H1 (cell line): ENCODE data around the gene C1orf52. TPM values are rescaled to one million over a fixed set of nuclear protein-coding genes. Genes with fewer than 3 reads are reported as not detected.

Experiments used
- CTCF ChIA-PET: fragments of 300-600 bp; sonication (Branson Sonifier 250); formaldehyde crosslinking; loops from one replicate; lab custom pipeline; 2021; ENCODE audit not compliant: partially characterized antibody; lab: Charles Lee
- POLR2A ChIA-PET: fragments of 300-600 bp; sonication (Branson Sonifier 250); formaldehyde crosslinking; loops from one replicate; lab custom pipeline; 2021; ENCODE audit warnings: inconsistent platforms; ENCODE audit not compliant: partially characterized antibody; lab: Charles Lee
- DNase-seq, 2 experiments: peaks; one replicate each; pipeline versions ENCODE4 v3.0.0 to v3.0.0-alpha.2; 2010 to 2022; ENCODE audit warnings: low spot score in 2 of 2, low read depth in 1 of 2, mixed read lengths in 1 of 2
- FAIRE-seq: peaks from 2 replicates; lab custom pipeline; 2011; peaks lifted over from hg19 to GRCh38; lab: Jason Lieb, UNC
- H2AFZ ChIP-seq: 2 replicates; pipeline ENCODE4 v1.8.1; 2012; ENCODE audit warnings: low read length, inconsistent platforms
- H2AK5ac ChIP-seq: 2 replicates; pipeline ENCODE4 v1.6.1; 2013; ENCODE audit warnings: low read depth, low read length
- H2BK120ac ChIP-seq: replicated peaks from 2 replicates; pipeline ENCODE3; 2013; ENCODE audit warnings: low read depth, low read length, inconsistent platforms
- H2BK12ac ChIP-seq: 2 replicates; pipeline ENCODE4 v1.6.1; 2013; ENCODE audit warnings: low read depth, low read length
- H2BK15ac ChIP-seq: 2 replicates; pipeline ENCODE4 v1.6.1; 2013; ENCODE audit warnings: low read length
- H2BK20ac ChIP-seq: 2 replicates; pipeline ENCODE4 v1.6.1; 2013; ENCODE audit warnings: low read length
- H2BK5ac ChIP-seq: 2 replicates; pipeline ENCODE4 v1.6.1; 2013; ENCODE audit warnings: low read depth, low read length
- H3K14ac ChIP-seq: 2 replicates; pipeline ENCODE4 v1.6.1; 2013; ENCODE audit warnings: inconsistent platforms; ENCODE audit not compliant: insufficient read length
- H3K18ac ChIP-seq: 2 replicates; pipeline ENCODE4 v1.6.1; 2013; ENCODE audit warnings: low read length; ENCODE audit errors: extremely low read depth
- H3K23ac ChIP-seq: 2 replicates; pipeline ENCODE4 v1.6.1; 2013; ENCODE audit warnings: inconsistent platforms; ENCODE audit not compliant: insufficient read length
- H3K23me2 ChIP-seq: 2 replicates; pipeline ENCODE4 v1.6.1; 2013; ENCODE audit warnings: low read depth, low read length
- H3K27ac ChIP-seq: 2 replicates; pipeline ENCODE4 v1.6.1; 2011; ENCODE audit warnings: low read depth, low read length, inconsistent platforms
- H3K27me3 ChIP-seq, 4 experiments: replicated peaks in 1 of 4; 1 replicate in 1 of 4; 2 replicates in 3 of 4; pipeline versions ENCODE4 v1.6.1 to v1.8.1; 2011 to 2013; ENCODE audit warnings: low read length in 3 of 4, mild to moderate bottlenecking in 3 of 4, inconsistent platforms in 2 of 4, mixed read lengths in 2 of 4, moderate library complexity in 1 of 4; ENCODE audit not compliant: control insufficient read depth in 3 of 4, insufficient read depth in 3 of 4; ENCODE audit errors: extremely low read depth in 1 of 4
- H3K36me3 ChIP-seq, 4 experiments: 2 replicates each; pipeline versions ENCODE4 v1.6.1 to v1.8.1; 2011 to 2013; ENCODE audit warnings: mild to moderate bottlenecking in 4 of 4, low read length in 3 of 4, moderate library complexity in 2 of 4, control low read depth in 1 of 4, inconsistent platforms in 1 of 4; ENCODE audit not compliant: insufficient read depth in 4 of 4, control insufficient read depth in 2 of 4
- H3K4ac ChIP-seq: replicated peaks from 2 replicates; pipeline ENCODE3; 2013; ENCODE audit warnings: low read length, low read depth, mixed read lengths, inconsistent platforms; ENCODE audit not compliant: insufficient read length
- H3K4me1 ChIP-seq, 4 experiments: replicated peaks in 1 of 4; 1 replicate in 1 of 4; 2 replicates in 3 of 4; pipeline versions ENCODE4 v1.6.1 to v1.8.1; 2011 to 2013; ENCODE audit warnings: low read length in 3 of 4, inconsistent platforms in 2 of 4, mixed read lengths in 1 of 4; ENCODE audit not compliant: insufficient read depth in 4 of 4, control insufficient read depth in 3 of 4
- H3K4me2 ChIP-seq, 2 experiments: 2 replicates each; pipeline versions ENCODE4 v1.6.1 to v1.8.1; 2011 to 2013; ENCODE audit warnings: low read depth in 2 of 2, low read length in 2 of 2, control low read depth in 1 of 2, inconsistent platforms in 1 of 2, mild to moderate bottlenecking in 1 of 2; ENCODE audit not compliant: insufficient read depth in 1 of 2
- H3K4me3 ChIP-seq, 4 experiments: fragments of 200-600, 300-600 bp in 1 of 4; sonication (generic), shearing (Covaris generic), sonication (Bioruptor Twin) in 1 of 4; 2 replicates each; pipeline versions ENCODE4 v1.5.1 to v1.8.1; 2011 to 2016; ENCODE audit warnings: low read length in 4 of 4, low read depth in 3 of 4, control low read depth in 2 of 4, inconsistent platforms in 2 of 4, mild to moderate bottlenecking in 2 of 4, mixed read lengths in 1 of 4, moderate library complexity in 1 of 4; ENCODE audit not compliant: insufficient read depth in 2 of 4; ENCODE audit errors: extremely low read depth in 1 of 4
- H3K56ac ChIP-seq: replicated peaks from 2 replicates; pipeline ENCODE3; 2013; ENCODE audit warnings: low read depth, mild to moderate bottlenecking, mixed read lengths, low read length, inconsistent platforms; ENCODE audit not compliant: insufficient read length
- H3K79me1 ChIP-seq: 2 replicates; pipeline ENCODE4 v1.6.1; 2013; ENCODE audit warnings: low read depth, low read length, control low read depth
- H3K79me2 ChIP-seq, 2 experiments: 2 replicates each; pipeline versions ENCODE4 v1.6.1 to v1.8.1; 2012 to 2013; ENCODE audit warnings: low read length in 2 of 2, mild to moderate bottlenecking in 2 of 2, inconsistent platforms in 1 of 2; ENCODE audit not compliant: insufficient read depth in 2 of 2, control insufficient read depth in 1 of 2
- H3K9ac ChIP-seq, 4 experiments: replicated peaks in 1 of 4; 1 replicate in 1 of 4; 2 replicates in 3 of 4; pipeline versions ENCODE4 v1.6.1 to v1.8.1; 2011 to 2013; ENCODE audit warnings: low read depth in 3 of 4, low read length in 3 of 4, control low read depth in 2 of 4, mild to moderate bottlenecking in 2 of 4, moderate library complexity in 2 of 4, inconsistent platforms in 1 of 4; ENCODE audit errors: extremely low read depth in 1 of 4
- H3K9me3 ChIP-seq, 2 experiments: 2 replicates each; pipeline versions ENCODE4 v1.6.1 to v1.8.1; 2012 to 2013; ENCODE audit warnings: mild to moderate bottlenecking in 2 of 2, moderate library complexity in 2 of 2, control low read depth in 1 of 2, inconsistent platforms in 1 of 2, low read depth in 1 of 2, low read length in 1 of 2, mixed read lengths in 1 of 2; ENCODE audit not compliant: insufficient read depth in 2 of 2
- H4K20me1 ChIP-seq, 2 experiments: replicated peaks in 1 of 2; 2 replicates each; pipeline versions ENCODE3 to v1.8.1; 2011 to 2013; ENCODE audit warnings: inconsistent platforms in 2 of 2, low read length in 2 of 2, mild to moderate bottlenecking in 1 of 2; ENCODE audit not compliant: insufficient read depth in 2 of 2, control insufficient read depth in 1 of 2
- H4K5ac ChIP-seq: 2 replicates; pipeline ENCODE4 v1.6.1; 2013; ENCODE audit warnings: low read length, low read depth, mixed read lengths, inconsistent platforms; ENCODE audit not compliant: insufficient read length
- H4K8ac ChIP-seq: 2 replicates; pipeline ENCODE4 v1.8.0; 2013; ENCODE audit warnings: mild to moderate bottlenecking, moderate library complexity, low read length, inconsistent platforms; ENCODE audit not compliant: insufficient read depth; ENCODE audit errors: extremely low read depth
- H4K91ac ChIP-seq: replicated peaks from 2 replicates; pipeline ENCODE3; 2013; ENCODE audit warnings: low read length, mixed read lengths, inconsistent platforms; ENCODE audit not compliant: insufficient read length
- BACH1 ChIP-seq: IDR thresholded peaks from 2 replicates; pipeline ENCODE4 v1.6.1; 2012; ENCODE audit warnings: low read length, improper control_type of control experiment
- CBX8 ChIP-seq: fragments of 300-800, 300-1000 bp; sonication (generic); IDR thresholded peaks from 2 replicates; pipeline ENCODE4 v1.7.1; 2016; ENCODE audit warnings: low read depth, low read length, borderline replicate concordance
- CHD2 ChIP-seq: IDR thresholded peaks from 2 replicates; pipeline ENCODE4 v1.6.1; 2012; ENCODE audit warnings: low read length, improper control_type of control experiment
- CTBP2 ChIP-seq: IDR thresholded peaks from 2 replicates; pipeline ENCODE4 v1.7.0; 2011; ENCODE audit warnings: borderline replicate concordance, mild to moderate bottlenecking, moderate library complexity, mixed read lengths, low read length; ENCODE audit not compliant: insufficient read depth, insufficient read length
- KDM4A ChIP-seq: IDR thresholded peaks from one replicate; pipeline ENCODE4 v1.7.1; 2012; ENCODE audit warnings: low read depth, mild to moderate bottlenecking, moderate library complexity, low read length, inconsistent platforms; ENCODE audit not compliant: severe bottlenecking
- POLR2A ChIP-seq, 2 experiments: IDR thresholded peaks; 1 replicate in 1 of 2; 2 replicates in 1 of 2; pipeline ENCODE4 v1.6.1; 2011; ENCODE audit warnings: low read depth in 2 of 2, low read length in 2 of 2, mild to moderate bottlenecking in 2 of 2; ENCODE audit errors: control extremely low read depth in 1 of 2
- RXRA ChIP-seq: IDR thresholded peaks from 2 replicates; pipeline ENCODE4 v1.6.1; 2011; ENCODE audit warnings: low read depth, mild to moderate bottlenecking, low read length, moderate library complexity; ENCODE audit not compliant: insufficient read depth
- SIRT6 ChIP-seq: IDR thresholded peaks from one replicate; pipeline ENCODE4 v1.7.1; 2012; ENCODE audit warnings: low read length, inconsistent platforms
- SIX5 ChIP-seq: IDR thresholded peaks from 2 replicates; pipeline ENCODE4 v1.6.1; 2011; ENCODE audit warnings: mild to moderate bottlenecking, low read depth, low read length
- WGBS, 2 experiments: shearing (Covaris generic) in 1 of 2; methylation state at CpG; one replicate each; pipeline versions ENCODE4 v1.1.6 to v1.1.7; 2013 to 2015; ENCODE audit warnings: low lambda C conversion rate in 2 of 2, mixed read lengths in 2 of 2, inconsistent platforms in 1 of 2, low coverage in 1 of 2, missing lambda C conversion rate in 1 of 2; ENCODE audit not compliant: insufficient replicate concordance in 2 of 2, insufficient coverage in 1 of 2, insufficient read length in 1 of 2; ENCODE audit errors: extremely low coverage in 1 of 2, missing lambda C conversion rate in 1 of 2; 5-methylcytosine and 5-hydroxymethylcytosine counted together
- polyA plus RNA-seq, 7 experiments: library from polyadenylated mRNA; depleted of rRNA in 3 of 7; stranded (reverse) in 5 of 7; unstranded in 2 of 7; fragments of >200 nt in 5 of 7; fragments of 200-250 nt in 2 of 7; gene quantifications; 1 replicate in 5 of 7; 2 replicates in 1 of 7; 4 replicates in 1 of 7; pipeline versions ENCODE4 v1.2.1 to v1.2.3, GENCODE V29; 2011 to 2013; ENCODE audit warnings: missing spikeins in 2 of 7, mixed read lengths in 2 of 7
- total RNA-seq: library from RNA; stranded (reverse); fragmentation: NEBNext Ultra II Directional; extraction: Animal tissue kit (Norgen Biotek cat#: 25700); gene quantifications from 2 replicates; pipeline ENCODE4 v1.2.1, GENCODE V29; 2021
- TF ChIP-seq, protein P1 (sequence below): IDR thresholded peaks from 2 replicates; pipeline ENCODE4 v1.6.1; 2011; ENCODE audit warnings: low read length, improper control_type of control experiment
- TF ChIP-seq, protein P2 (sequence below), 3 experiments: IDR thresholded peaks; 1 replicate in 2 of 3; 2 replicates in 1 of 3; pipeline versions ENCODE4 v1.5.1 to v1.6.1; 2011; ENCODE audit warnings: low read length in 3 of 3, mild to moderate bottlenecking in 3 of 3, inconsistent platforms in 2 of 3, low read depth in 1 of 3, moderate library complexity in 1 of 3; ENCODE audit not compliant: insufficient read depth in 1 of 3; ENCODE audit errors: control extremely low read depth in 1 of 3

Gene C1orf52
- total and polyA plus RNA-seq, 2 of the 8 experiments (the other 6 are each of a cell fraction or from before 2014, with no cell fraction given), result 29.2 to 39.1 TPM

DNA sequence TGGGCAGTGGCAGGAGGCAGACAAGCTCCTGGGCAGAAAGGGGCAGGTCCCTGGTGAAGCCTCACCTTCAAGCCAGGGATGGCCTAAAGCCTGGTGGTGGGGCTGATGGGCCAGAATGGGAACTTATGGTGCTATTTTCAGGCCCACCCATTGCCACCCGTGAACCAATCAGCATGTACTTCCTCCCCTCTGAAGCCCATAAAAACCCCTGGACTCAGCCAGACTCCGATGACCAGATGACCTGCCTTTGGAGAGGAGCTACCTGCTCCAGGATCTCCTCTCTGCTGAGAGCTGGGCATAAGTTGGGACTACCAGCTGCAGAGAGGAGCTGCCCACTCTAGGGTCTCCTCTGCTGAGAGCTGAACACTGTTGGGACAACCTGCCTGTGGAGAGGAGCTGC, 24.7 kb upstream of the C1orf52 start:
- 95% methylated on average over 2 of the region's 2 CpGs; no CpG with 5 or more reads in 1 of the 2 experiments for WGBS, 2 experiments
- no peaks in the 10 kb centered on the region for H3K27me3 ChIP-seq
- H3K23me2 ChIP-seq, result no peaks in the 10 kb centered on the region
- ChIA-PET CTCF (interaction anchor here (0.7 to 2.6 kb wide), 11 partner anchors 10 to 319 kb away, joined by 3 to 26 read pairs (median 4); no protein-coding TSS in a partner anchor), POLR2A (interaction anchor here (1.0 to 2.2 kb wide), 2 partner anchors 8 to 33 kb away, joined by 3 to 5 read pairs; partner anchors contain the start of gene BCL10)
- H2BK120ac ChIP-seq, result no peak overlapping the region
- no peak overlapping the region for H3K14ac ChIP-seq
- no peaks in the 10 kb centered on the region for H3K79me2 ChIP-seq
- no peak overlapping the region for H2BK15ac ChIP-seq
- H2BK5ac ChIP-seq, result no peak overlapping the region
- FAIRE-seq (no peak), DNase-seq (no peak)
- H2BK20ac ChIP-seq, result no peak overlapping the region
- no peaks in the 10 kb centered on the region for H3K79me1 ChIP-seq
- no peak overlapping the region for H3K56ac ChIP-seq
- H3K9ac ChIP-seq, result no peak overlapping the region
- H2BK12ac ChIP-seq, result 0 out of 2 replicates have a peak overlapping the region, but pooled peaks have one; percentile 39
- no peak overlapping the region for H2AFZ ChIP-seq
- H4K91ac ChIP-seq, result no peak overlapping the region
- no peak overlapping the region for H3K27ac ChIP-seq
- H3K36me3 ChIP-seq, result no peaks in the 10 kb centered on the region
- H4K5ac ChIP-seq, result no peak overlapping the region
- H3K4me1 ChIP-seq, result peaks cover 0 to 3% (median 1%) of the 10 kb centered on the region in 4 experiments; a peak in 3 of 7 replicates
- H2AK5ac ChIP-seq, result no peak overlapping the region
- no peak overlapping the region for H3K4me2 ChIP-seq
- no peaks in the 10 kb centered on the region for H4K20me1 ChIP-seq
- no peak overlapping the region for H3K23ac ChIP-seq
- H3K18ac ChIP-seq, result no peak overlapping the region
- no peak overlapping the region for H3K4ac ChIP-seq
- H3K9me3 ChIP-seq, result no peaks in the 10 kb centered on the region
- H4K8ac ChIP-seq, result no peak overlapping the region
- H3K4me3 ChIP-seq, result no peak overlapping the region
- TF ChIP-seq, protein P1, sequence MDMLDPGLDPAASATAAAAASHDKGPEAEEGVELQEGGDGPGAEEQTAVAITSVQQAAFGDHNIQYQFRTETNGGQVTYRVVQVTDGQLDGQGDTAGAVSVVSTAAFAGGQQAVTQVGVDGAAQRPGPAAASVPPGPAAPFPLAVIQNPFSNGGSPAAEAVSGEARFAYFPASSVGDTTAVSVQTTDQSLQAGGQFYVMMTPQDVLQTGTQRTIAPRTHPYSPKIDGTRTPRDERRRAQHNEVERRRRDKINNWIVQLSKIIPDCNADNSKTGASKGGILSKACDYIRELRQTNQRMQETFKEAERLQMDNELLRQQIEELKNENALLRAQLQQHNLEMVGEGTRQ, result no peak
- no peak for TF ChIP-seq KDM4A
- TF ChIP-seq BACH1, result no peak
- TF ChIP-seq, protein P2, sequence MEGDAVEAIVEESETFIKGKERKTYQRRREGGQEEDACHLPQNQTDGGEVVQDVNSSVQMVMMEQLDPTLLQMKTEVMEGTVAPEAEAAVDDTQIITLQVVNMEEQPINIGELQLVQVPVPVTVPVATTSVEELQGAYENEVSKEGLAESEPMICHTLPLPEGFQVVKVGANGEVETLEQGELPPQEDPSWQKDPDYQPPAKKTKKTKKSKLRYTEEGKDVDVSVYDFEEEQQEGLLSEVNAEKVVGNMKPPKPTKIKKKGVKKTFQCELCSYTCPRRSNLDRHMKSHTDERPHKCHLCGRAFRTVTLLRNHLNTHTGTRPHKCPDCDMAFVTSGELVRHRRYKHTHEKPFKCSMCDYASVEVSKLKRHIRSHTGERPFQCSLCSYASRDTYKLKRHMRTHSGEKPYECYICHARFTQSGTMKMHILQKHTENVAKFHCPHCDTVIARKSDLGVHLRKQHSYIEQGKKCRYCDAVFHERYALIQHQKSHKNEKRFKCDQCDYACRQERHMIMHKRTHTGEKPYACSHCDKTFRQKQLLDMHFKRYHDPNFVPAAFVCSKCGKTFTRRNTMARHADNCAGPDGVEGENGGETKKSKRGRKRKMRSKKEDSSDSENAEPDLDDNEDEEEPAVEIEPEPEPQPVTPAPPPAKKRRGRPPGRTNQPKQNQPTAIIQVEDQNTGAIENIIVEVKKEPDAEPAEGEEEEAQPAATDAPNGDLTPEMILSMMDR (IDR thresholded peaks at IDR 0.05; ENCODE audit: control extremely low read depth in 1 of 3, insufficient read depth in 1 of 3, low read depth in 1 of 3, low read length in 3 of 3), result no peak
- no peak for TF ChIP-seq SIX5
- no peak for TF ChIP-seq SIRT6
- no peak for TF ChIP-seq CHD2
- no peak for TF ChIP-seq CTBP2
- no peak for TF ChIP-seq CBX8
- no peak for TF ChIP-seq POLR2A (IDR thresholded peaks at IDR 0.05; ENCODE audit: control extremely low read depth in 1 of 2, low read depth in 2 of 2, low read length in 2 of 2)
- no peak for TF ChIP-seq RXRA
